ENCODE results near the gene RPS15. TPM values are rescaled to one million over a fixed set of nuclear protein-coding genes. Genes with fewer than 3 reads are reported as not detected.

The RPS15 gene
- total and polyA plus RNA-seq, 9 of the 15 experiments (the other 6 are each of a cell fraction or from before 2014, with no cell fraction given), result 605 to 2,791 (median 957) TPM

- TF ChIP-seq, protein P1, sequence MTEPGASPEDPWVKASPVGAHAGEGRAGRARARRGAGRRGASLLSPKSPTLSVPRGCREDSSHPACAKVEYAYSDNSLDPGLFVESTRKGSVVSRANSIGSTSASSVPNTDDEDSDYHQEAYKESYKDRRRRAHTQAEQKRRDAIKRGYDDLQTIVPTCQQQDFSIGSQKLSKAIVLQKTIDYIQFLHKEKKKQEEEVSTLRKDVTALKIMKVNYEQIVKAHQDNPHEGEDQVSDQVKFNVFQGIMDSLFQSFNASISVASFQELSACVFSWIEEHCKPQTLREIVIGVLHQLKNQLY (CRISPR knock-in tag; conservative IDR thresholded peaks at IDR 0.05), result no peak
- TF ChIP-seq KHSRP (IDR thresholded peaks at IDR 0.05) (no peak), ZNF253 (CRISPR knock-in tag; conservative IDR thresholded peaks at IDR 0.05) (no peak), ZNF232 (CRISPR knock-in tag; IDR thresholded peaks at IDR 0.05) (no peak), NCOA1 (IDR thresholded peaks at IDR 0.05; ENCODE audit: low read depth) (no peak), ZNF444 (CRISPR knock-in tag; IDR thresholded peaks at IDR 0.05) (no peak), TAL1 (IDR thresholded peaks at IDR 0.05) (no peak), ZNF445 (CRISPR knock-in tag; IDR thresholded peaks at IDR 0.05; ENCODE audit: low read depth) (no peak), MXI1 (IDR thresholded peaks at IDR 0.05; ENCODE audit: low read depth, low read length) (0 out of 2 replicates have a peak, but pooled peaks have one; percentile 44)
- TF ChIP-seq, protein P2, sequence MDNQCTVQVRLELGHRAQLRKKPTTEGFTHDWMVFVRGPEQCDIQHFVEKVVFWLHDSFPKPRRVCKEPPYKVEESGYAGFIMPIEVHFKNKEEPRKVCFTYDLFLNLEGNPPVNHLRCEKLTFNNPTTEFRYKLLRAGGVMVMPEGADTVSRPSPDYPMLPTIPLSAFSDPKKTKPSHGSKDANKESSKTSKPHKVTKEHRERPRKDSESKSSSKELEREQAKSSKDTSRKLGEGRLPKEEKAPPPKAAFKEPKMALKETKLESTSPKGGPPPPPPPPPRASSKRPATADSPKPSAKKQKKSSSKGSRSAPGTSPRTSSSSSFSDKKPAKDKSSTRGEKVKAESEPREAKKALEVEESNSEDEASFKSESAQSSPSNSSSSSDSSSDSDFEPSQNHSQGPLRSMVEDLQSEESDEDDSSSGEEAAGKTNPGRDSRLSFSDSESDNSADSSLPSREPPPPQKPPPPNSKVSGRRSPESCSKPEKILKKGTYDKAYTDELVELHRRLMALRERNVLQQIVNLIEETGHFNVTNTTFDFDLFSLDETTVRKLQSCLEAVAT (IDR thresholded peaks at IDR 0.05), result no peak
- TF ChIP-seq, protein P3, sequence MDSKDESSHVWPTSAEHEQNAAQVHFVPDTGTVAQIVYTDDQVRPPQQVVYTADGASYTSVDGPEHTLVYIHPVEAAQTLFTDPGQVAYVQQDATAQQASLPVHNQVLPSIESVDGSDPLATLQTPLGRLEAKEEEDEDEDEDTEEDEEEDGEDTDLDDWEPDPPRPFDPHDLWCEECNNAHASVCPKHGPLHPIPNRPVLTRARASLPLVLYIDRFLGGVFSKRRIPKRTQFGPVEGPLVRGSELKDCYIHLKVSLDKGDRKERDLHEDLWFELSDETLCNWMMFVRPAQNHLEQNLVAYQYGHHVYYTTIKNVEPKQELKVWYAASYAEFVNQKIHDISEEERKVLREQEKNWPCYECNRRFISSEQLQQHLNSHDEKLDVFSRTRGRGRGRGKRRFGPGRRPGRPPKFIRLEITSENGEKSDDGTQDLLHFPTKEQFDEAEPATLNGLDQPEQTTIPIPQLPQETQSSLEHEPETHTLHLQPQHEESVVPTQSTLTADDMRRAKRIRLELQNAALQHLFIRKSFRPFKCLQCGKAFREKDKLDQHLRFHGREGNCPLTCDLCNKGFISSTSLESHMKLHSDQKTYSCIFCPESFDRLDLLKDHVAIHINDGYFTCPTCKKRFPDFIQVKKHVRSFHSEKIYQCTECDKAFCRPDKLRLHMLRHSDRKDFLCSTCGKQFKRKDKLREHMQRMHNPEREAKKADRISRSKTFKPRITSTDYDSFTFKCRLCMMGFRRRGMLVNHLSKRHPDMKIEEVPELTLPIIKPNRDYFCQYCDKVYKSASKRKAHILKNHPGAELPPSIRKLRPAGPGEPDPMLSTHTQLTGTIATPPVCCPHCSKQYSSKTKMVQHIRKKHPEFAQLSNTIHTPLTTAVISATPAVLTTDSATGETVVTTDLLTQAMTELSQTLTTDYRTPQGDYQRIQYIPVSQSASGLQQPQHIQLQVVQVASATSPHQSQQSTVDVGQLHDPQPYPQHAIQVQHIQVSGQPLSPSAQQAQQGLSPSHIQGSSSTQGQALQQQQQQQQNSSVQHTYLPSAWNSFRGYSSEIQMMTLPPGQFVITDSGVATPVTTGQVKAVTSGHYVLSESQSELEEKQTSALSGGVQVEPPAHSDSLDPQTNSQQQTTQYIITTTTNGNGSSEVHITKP (IDR thresholded peaks at IDR 0.05; ENCODE audit: partially characterized antibody), result peak; percentile 44
Observed at GRCh38 chr19:1449467-1450442, 11.6 kb downstream of the RPS15 start, which contains the start of gene APC2 (continued).

All from K562 (cell line).